SU-DHL-6 (cell line): Measurements from ENCODE around the gene RGCC.

Source experiments
- CTCF ChIP-seq: fragments of 200-600 bp; sonication (generic); IDR thresholded peaks from one replicate; pipeline ENCODE4 v1.5.1; 2017; ENCODE audit warnings: antibody characterized with exemption, mild to moderate bottlenecking, low read length, moderate library complexity; ENCODE audit not compliant: insufficient read depth, poor library complexity, severe bottlenecking
- EZH2phosphoT487 ChIP-seq: fragments of 200-600 bp; sonication (generic), shearing (Covaris generic); conservative IDR thresholded peaks from 2 replicates; pipeline ENCODE4 v1.6.1; 2018; ENCODE audit warnings: mild to moderate bottlenecking, antibody characterized with exemption, low read length, moderate library complexity, mixed read lengths

DNA sequence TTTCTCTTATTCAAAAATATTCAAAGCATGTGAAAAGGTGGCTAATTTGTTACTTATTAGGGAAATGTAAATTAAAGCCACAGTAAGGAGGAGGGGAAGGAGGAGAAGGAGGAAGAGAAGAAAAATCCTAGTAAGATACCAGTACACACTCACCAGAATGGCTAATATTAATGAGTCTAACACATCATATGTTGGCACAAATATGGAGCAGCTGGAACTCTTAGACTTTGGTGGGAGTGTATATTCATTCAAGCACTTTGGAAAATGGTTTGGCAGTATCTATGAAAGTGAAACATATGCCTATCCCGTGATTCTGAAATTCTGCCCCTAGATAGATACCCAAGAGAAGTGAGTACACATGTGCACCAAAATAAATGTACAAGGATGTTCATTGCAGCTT is 38.1 kb upstream of the RGCC start:
- TF ChIP-seq CTCF (no peak), EZH2phosphoT487 (no peak)
